H9 (cell line): ENCODE results near the gene S1PR5. TPM values are rescaled to one million over a fixed set of nuclear protein-coding genes. Genes with fewer than 3 reads are reported as not detected.

Experiments
- DNase-seq: peaks from one replicate; pipeline ENCODE4 v3.0.0-alpha.2; 2017
- H2AFZ ChIP-seq: one replicate; pipeline ENCODE4 v1.6.1; 2013; ENCODE audit warnings: mild to moderate bottlenecking, low read length, control low read depth, moderate library complexity
- H2AK5ac ChIP-seq: 2 replicates; pipeline ENCODE4 v1.6.1; 2013; ENCODE audit warnings: low read length, control low read depth, mixed read lengths; ENCODE audit not compliant: insufficient read length
- H2BK120ac ChIP-seq: one replicate; pipeline ENCODE4 v1.6.1; 2013; ENCODE audit warnings: low read depth, mild to moderate bottlenecking, low read length, control low read depth, inconsistent platforms; ENCODE audit not compliant: poor library complexity, severe bottlenecking
- H2BK12ac ChIP-seq: 2 replicates; pipeline ENCODE4 v1.6.1; 2013; ENCODE audit warnings: low read length, control low read depth, mixed read lengths, low read depth; ENCODE audit not compliant: insufficient read length
- H2BK15ac ChIP-seq: 2 replicates; pipeline ENCODE4 v1.6.1; 2013; ENCODE audit warnings: low read depth, low read length, control low read depth
- H2BK20ac ChIP-seq: one replicate; pipeline ENCODE4 v1.6.1; 2013; ENCODE audit warnings: low read depth, mild to moderate bottlenecking, low read length, control low read depth, inconsistent platforms; ENCODE audit not compliant: poor library complexity, severe bottlenecking
- H2BK5ac ChIP-seq: 2 replicates; pipeline ENCODE4 v1.6.1; 2013; ENCODE audit warnings: low read length, control low read depth, mixed read lengths; ENCODE audit not compliant: insufficient read length
- H3K14ac ChIP-seq: 2 replicates; pipeline ENCODE4 v1.6.1; 2013; ENCODE audit warnings: low read length, control low read depth; ENCODE audit not compliant: insufficient read depth
- H3K18ac ChIP-seq: 2 replicates; pipeline ENCODE4 v1.6.1; 2013; ENCODE audit warnings: low read depth, mild to moderate bottlenecking, mixed read lengths, low read length, control low read depth; ENCODE audit not compliant: insufficient read length
- H3K23ac ChIP-seq: 2 replicates; pipeline ENCODE4 v1.6.1; 2013; ENCODE audit warnings: low read length, control low read depth, mixed read lengths, low read depth; ENCODE audit not compliant: insufficient read length
- H3K23me2 ChIP-seq: 2 replicates; pipeline ENCODE4 v1.6.1; 2013; ENCODE audit warnings: low read depth, mild to moderate bottlenecking, mixed read lengths, low read length, control low read depth; ENCODE audit not compliant: insufficient read length, poor library complexity, severe bottlenecking
- H3K27ac ChIP-seq: 2 replicates; pipeline ENCODE4 v1.5.1; 2013; ENCODE audit warnings: low read length, control low read depth, mixed read lengths, low read depth; ENCODE audit not compliant: insufficient read length
- H3K27me3 ChIP-seq: 2 replicates; pipeline ENCODE4 v1.6.1; 2013; ENCODE audit warnings: low read length, control low read depth, inconsistent platforms; ENCODE audit not compliant: insufficient read depth
- H3K4ac ChIP-seq: 2 replicates; pipeline ENCODE4 v1.6.1; 2013; ENCODE audit warnings: low read depth, mild to moderate bottlenecking, control low read depth, inconsistent platforms, low read length, moderate library complexity
- H3K4me1 ChIP-seq: 2 replicates; pipeline ENCODE4 v1.6.1; 2013; ENCODE audit warnings: low read length, control low read depth, inconsistent platforms; ENCODE audit not compliant: insufficient read depth
- H3K4me2 ChIP-seq: 2 replicates; pipeline ENCODE4 v1.6.1; 2013; ENCODE audit warnings: low read length, control low read depth, mixed read lengths; ENCODE audit not compliant: insufficient read length, insufficient read depth
- H3K56ac ChIP-seq: 2 replicates; pipeline ENCODE4 v1.6.1; 2013; ENCODE audit warnings: low read depth, mild to moderate bottlenecking, mixed read lengths, low read length, control low read depth; ENCODE audit not compliant: insufficient read length
- H3K79me1 ChIP-seq: 2 replicates; pipeline ENCODE4 v1.6.1; 2013; ENCODE audit warnings: low read depth, mild to moderate bottlenecking, moderate library complexity, low read length, control low read depth, inconsistent platforms; ENCODE audit not compliant: insufficient read depth, poor library complexity, severe bottlenecking
- H3K79me2 ChIP-seq: 2 replicates; pipeline ENCODE4 v1.6.1; 2013; ENCODE audit warnings: low read length, control low read depth, inconsistent platforms; ENCODE audit not compliant: insufficient read depth
- H3K9ac ChIP-seq: 2 replicates; pipeline ENCODE4 v1.6.1; 2013; ENCODE audit warnings: low read length, control low read depth, mixed read lengths; ENCODE audit not compliant: insufficient read length; ENCODE audit errors: extremely low read depth
- H3K9me3 ChIP-seq: one replicate; pipeline ENCODE4 v1.6.1; 2013; ENCODE audit warnings: low read depth, low read length, inconsistent platforms; ENCODE audit not compliant: control insufficient read depth
- H3T11ph ChIP-seq: one replicate; pipeline ENCODE4 v1.6.1; 2013; ENCODE audit warnings: mild to moderate bottlenecking, low read length, control low read depth, inconsistent platforms
- H4K20me1 ChIP-seq: one replicate; pipeline ENCODE4 v1.6.1; 2013; ENCODE audit not compliant: control insufficient read depth, insufficient read length, insufficient read depth
- H4K5ac ChIP-seq: 2 replicates; pipeline ENCODE4 v1.6.1; 2013; ENCODE audit warnings: low read depth, mild to moderate bottlenecking, mixed read lengths, low read length, control low read depth; ENCODE audit not compliant: insufficient read length
- H4K8ac ChIP-seq: replicated peaks from 2 replicates; pipeline ENCODE4 v1.6.1; 2013; ENCODE audit warnings: low read length, control low read depth, mixed read lengths, low read depth; ENCODE audit not compliant: insufficient read length
- H4K91ac ChIP-seq: 2 replicates; pipeline ENCODE4 v1.6.1; 2013; ENCODE audit warnings: low read depth, mild to moderate bottlenecking, moderate library complexity, mixed read lengths, low read length, control low read depth; ENCODE audit not compliant: insufficient read length
- H3K27ac Mint-ChIP-seq, 3 experiments: 2 replicates in 2 of 3; 3 replicates in 1 of 3; pipeline ENCODE4 v1.8.0; 2020 to 2021; ENCODE audit warnings: mixed read lengths in 3 of 3, mild to moderate bottlenecking in 1 of 3, moderate library complexity in 1 of 3
- H3K27me3 Mint-ChIP-seq: 2 replicates; pipeline ENCODE4 v1.8.0; 2021; ENCODE audit warnings: low read depth, mild to moderate bottlenecking, moderate library complexity, mixed read lengths
- H3K36me3 Mint-ChIP-seq, 3 experiments: 2 replicates in 2 of 3; 3 replicates in 1 of 3; pipeline ENCODE4 v1.8.0; 2020 to 2021; ENCODE audit warnings: low read depth in 3 of 3, mixed read lengths in 3 of 3; ENCODE audit not compliant: insufficient read depth in 1 of 3
- H3K4me1 Mint-ChIP-seq, 2 experiments: 2 replicates each; pipeline ENCODE4 v1.8.0; 2020; ENCODE audit warnings: mixed read lengths in 2 of 2
- H3K4me3 Mint-ChIP-seq, 2 experiments: 2 replicates in 1 of 2; 3 replicates in 1 of 2; pipeline ENCODE4 v1.8.0; 2020 to 2021; ENCODE audit warnings: mild to moderate bottlenecking in 2 of 2, mixed read lengths in 2 of 2, moderate library complexity in 1 of 2
- H3K9me3 Mint-ChIP-seq, 2 experiments: 2 replicates in 1 of 2; 3 replicates in 1 of 2; pipeline ENCODE4 v1.8.0; 2020; ENCODE audit warnings: mild to moderate bottlenecking in 2 of 2, mixed read lengths in 2 of 2, moderate library complexity in 1 of 2
- WGBS: extraction: QIAGEN DNeasy Blood & Tissue Kit; methylation state at CpG from one replicate; pipeline ENCODE4 v1.1.7; 2013; ENCODE audit warnings: missing lambda C conversion rate, low lambda C conversion rate, mixed read lengths; ENCODE audit not compliant: insufficient read length; ENCODE audit errors: extremely low coverage; 5-methylcytosine and 5-hydroxymethylcytosine counted together
- total RNA-seq: library from RNA; stranded (reverse); gene quantifications from 2 replicates; pipeline ENCODE4 v1.2.1, GENCODE V29; 2021
- TF ChIP-seq, protein P1 (sequence below): fragments of 200-600 bp; sonication (generic); conservative IDR thresholded peaks from 3 replicates; pipeline ENCODE4 v1.8.0; 2021; ENCODE audit warnings: antibody characterized with exemption, mild to moderate bottlenecking

The S1PR5 gene
- total RNA-seq, 1 experiment from 2014 or later: 8.1 TPM

DNA sequence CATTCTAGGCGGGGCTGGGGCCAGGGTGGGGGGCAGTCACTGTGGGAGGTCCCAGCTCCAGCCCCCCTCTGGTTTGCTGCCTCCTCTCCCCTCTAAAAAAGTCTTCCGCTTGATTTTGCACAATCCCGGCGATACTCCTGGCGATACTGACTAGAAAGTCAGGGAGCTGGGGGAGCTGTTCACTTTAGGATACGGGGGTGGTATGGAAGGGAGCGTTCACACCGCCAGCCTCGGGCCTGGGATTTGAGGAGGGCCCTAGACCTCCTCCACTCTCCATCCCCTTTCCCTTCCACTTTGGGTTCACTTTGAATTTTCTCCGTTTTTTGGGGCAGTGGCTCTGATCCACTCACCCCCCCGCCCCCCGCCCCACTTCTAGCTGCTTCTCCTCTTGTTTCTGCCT lies 49.1 kb downstream of the S1PR5 start:
- no peak overlapping the region for H4K5ac ChIP-seq
- H3K27me3 ChIP-seq: no peaks in the 10 kb centered on the region
- no peak overlapping the region for H3K18ac ChIP-seq
- H3K4ac ChIP-seq: no peak overlapping the region
- no peak overlapping the region for H2BK5ac ChIP-seq
- Mint-ChIP-seq H3K27ac (peak overlapping the region in 2 of 3 experiments; percentile 63 to 83; a peak in 1 of 7 replicates), H3K4me3 (peak overlapping the region in 1 of 2 experiments; percentile 51; a peak in 2 of 5 replicates), H3K27me3 (peaks cover 1% of the 10 kb centered on the region; the same call in 1 of the 2 replicates), H3K9me3 (no peaks in the 10 kb centered on the region), H3K4me1 (peaks cover 9 to 24% of the 10 kb centered on the region in 2 experiments), H3K36me3 (peaks cover 0 to 9% (median 5%) of the 10 kb centered on the region in 3 experiments; a peak in 3 of 7 replicates)
- H3K14ac ChIP-seq: no peak overlapping the region; the same call in 1 of the 2 replicates
- H2BK20ac ChIP-seq: no peak overlapping the region
- H4K20me1 ChIP-seq: no peaks in the 10 kb centered on the region
- TF ChIP-seq, protein P1, sequence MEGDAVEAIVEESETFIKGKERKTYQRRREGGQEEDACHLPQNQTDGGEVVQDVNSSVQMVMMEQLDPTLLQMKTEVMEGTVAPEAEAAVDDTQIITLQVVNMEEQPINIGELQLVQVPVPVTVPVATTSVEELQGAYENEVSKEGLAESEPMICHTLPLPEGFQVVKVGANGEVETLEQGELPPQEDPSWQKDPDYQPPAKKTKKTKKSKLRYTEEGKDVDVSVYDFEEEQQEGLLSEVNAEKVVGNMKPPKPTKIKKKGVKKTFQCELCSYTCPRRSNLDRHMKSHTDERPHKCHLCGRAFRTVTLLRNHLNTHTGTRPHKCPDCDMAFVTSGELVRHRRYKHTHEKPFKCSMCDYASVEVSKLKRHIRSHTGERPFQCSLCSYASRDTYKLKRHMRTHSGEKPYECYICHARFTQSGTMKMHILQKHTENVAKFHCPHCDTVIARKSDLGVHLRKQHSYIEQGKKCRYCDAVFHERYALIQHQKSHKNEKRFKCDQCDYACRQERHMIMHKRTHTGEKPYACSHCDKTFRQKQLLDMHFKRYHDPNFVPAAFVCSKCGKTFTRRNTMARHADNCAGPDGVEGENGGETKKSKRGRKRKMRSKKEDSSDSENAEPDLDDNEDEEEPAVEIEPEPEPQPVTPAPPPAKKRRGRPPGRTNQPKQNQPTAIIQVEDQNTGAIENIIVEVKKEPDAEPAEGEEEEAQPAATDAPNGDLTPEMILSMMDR: no peak
- no peak overlapping the region for H3K9ac ChIP-seq
- no peak overlapping the region for H2AFZ ChIP-seq
- no peak for DNase-seq
- no peaks in the 10 kb centered on the region for H3K9me3 ChIP-seq
- H3K23me2 ChIP-seq: no peaks in the 10 kb centered on the region
- no peak overlapping the region for H3T11ph ChIP-seq
- WGBS: no CpG with 5 or more reads among the region's 12 CpGs
- no peak overlapping the region for H3K23ac ChIP-seq
- no peak overlapping the region for H3K56ac ChIP-seq
- no peak overlapping the region for H3K4me2 ChIP-seq
- no peak overlapping the region for H3K27ac ChIP-seq
- H4K8ac ChIP-seq: no peak overlapping the region
- H4K91ac ChIP-seq: no peak overlapping the region
- no peak overlapping the region for H2BK120ac ChIP-seq
- H2BK15ac ChIP-seq: no peak overlapping the region
- H3K79me2 ChIP-seq: no peaks in the 10 kb centered on the region
- no peak overlapping the region for H2BK12ac ChIP-seq
- no peaks in the 10 kb centered on the region for H3K4me1 ChIP-seq
- H2AK5ac ChIP-seq: no peak overlapping the region
- H3K79me1 ChIP-seq: no peaks in the 10 kb centered on the region
